ENCODE measurements around the gene RHOJ. TPM values are rescaled to one million over a fixed set of nuclear protein-coding genes. Genes with fewer than 3 reads are reported as not detected.
"Not testable (repeated sequence)": the region's sequence is repeated elsewhere in the genome, so short reads cannot be mapped to it uniquely, and the experiment has no call there.

Gene RHOJ
- polyA plus RNA-seq, 3 donors: 20.5 to 23.5 (median 23.0) TPM

DNA sequence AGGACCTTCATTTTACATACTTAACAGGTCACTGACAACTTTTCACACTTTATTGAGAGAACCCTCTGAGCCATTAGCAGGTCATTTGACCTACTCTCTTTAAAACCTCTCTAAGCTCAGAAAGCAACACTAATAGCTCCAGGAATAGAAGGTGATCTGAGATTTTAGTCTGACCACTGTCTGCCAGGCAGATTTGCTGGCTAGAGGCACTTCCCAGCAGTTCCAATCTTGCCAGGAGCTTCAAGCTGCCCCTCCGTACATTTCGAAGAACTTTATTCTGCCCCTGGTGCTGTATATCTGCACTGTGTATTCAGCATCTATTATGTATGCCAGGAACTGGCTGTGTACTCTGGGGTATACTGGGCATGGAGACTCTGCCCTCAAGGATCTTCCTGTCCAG is 58.2 kb downstream of the RHOJ start:
- DNase-seq (ENCODE audit: low read depth in 3 of 3, low spot score in 2 of 3): no peak

- DNase-seq (ENCODE audit: low read depth in 3 of 3, low spot score in 2 of 3): no peak
These were observed 61.9 kb downstream of the RHOJ start for GRCh38 chr14:63266106-63266505.

DNA sequence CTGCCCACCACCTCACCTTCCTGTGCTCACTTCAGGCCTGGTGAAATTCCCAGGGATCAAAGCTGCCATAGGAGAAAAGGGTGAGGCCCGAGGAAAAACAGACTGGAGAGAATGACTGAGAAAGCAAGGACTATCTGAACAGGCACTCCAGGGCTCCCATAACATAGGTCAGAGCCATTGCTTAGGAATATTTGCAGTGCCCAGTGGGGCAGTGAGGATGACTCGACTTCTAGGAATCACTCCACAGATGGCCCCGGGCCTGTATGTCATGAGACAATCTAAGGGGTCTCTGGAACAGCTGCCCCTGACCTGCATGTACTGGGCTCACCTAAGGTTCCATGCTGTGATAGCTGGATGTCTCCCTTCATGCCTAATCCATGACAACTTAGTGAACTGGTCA is 62.9 kb downstream of the RHOJ start:
- DNase-seq (ENCODE audit: low read depth in 3 of 3, low spot score in 2 of 3): no peak

DNA sequence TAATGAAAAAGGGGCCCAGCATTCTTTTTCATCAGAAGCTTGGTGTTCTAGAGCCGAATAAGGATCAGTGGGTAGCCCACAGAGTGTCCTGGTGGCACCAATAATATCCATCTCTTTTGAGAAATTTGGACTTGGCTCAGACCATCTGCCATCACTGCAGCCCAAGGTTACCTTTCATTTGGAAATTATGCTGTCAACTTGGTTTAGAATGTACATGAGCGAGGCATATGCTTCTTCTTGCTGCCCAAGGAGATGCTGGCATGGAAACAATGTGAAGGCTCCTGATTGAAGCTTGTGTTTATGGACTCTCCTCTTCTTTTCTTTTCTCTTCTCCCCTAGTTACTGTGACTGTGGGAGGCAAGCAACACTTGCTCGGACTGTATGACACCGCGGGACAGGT is 64.5 kb downstream of the RHOJ start:
- no peak for DNase-seq (ENCODE audit: low read depth in 3 of 3, low spot score in 2 of 3)

GRCh38 chr14:63269561-63270225 is 65.5 kb downstream of the RHOJ start:
- DNase-seq (ENCODE audit: low read depth in 3 of 3, low spot score in 2 of 3): no peak

GRCh38 chr14:63273129-63273528 is 68.9 kb downstream of the RHOJ start:
- DNase-seq (ENCODE audit: low read depth in 3 of 3, low spot score in 2 of 3): no peak

DNA sequence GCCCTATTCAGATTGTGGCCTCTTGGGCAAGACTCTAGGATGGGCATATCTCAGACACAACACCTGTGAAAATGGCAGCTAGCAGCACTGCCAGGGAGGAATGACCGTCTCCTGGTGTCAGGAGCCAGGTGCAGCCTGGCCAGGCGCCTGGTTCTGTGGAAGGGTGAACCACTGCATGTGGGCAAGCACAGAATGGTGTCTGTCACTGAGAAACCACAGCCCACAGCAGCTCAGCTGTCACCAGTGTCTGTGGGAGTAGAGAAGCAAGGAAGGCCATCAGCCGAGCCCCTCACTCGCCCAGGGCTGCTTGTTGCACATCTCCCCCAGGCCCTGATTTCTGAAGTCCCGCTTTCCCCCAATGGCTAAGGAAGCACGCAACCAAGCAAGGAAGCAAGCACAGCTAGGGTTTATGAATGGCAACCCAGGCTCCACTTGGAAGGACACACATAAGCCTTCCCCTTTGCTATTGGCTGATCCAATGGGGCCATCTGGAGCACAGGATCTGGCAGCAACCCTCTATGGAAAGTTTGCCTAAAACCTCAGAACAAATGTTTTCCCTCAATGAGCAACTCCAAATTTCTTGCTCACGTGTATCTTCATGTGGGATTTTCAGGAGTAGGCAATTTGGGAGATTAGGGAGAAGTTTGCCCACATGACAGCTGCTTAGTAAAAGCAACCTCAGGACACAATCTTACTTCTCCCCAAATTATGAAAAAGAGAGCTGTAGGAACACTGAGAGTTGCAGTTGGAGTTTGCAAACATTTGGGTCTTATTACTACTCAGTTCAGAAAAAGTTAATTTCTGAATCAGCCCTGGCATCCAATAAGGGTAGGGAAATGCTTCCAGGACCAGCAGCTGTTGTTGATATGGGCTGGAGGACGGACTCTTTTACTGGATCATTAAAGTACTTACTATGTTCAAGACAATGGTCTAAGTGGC is 69.7 kb downstream of the RHOJ start:
- no peak for DNase-seq (ENCODE audit: low read depth in 3 of 3, low spot score in 2 of 3)

GRCh38 chr14:63275611-63276010 is 71.4 kb downstream of the RHOJ start:
- no peak for DNase-seq (ENCODE audit: low read depth in 3 of 3, low spot score in 2 of 3)

GRCh38 chr14:63276016-63276415 is 71.8 kb downstream of the RHOJ start:
- no peak for DNase-seq (ENCODE audit: low read depth in 3 of 3, low spot score in 2 of 3)

GRCh38 chr14:63276492-63277342 is 72.5 kb downstream of the RHOJ start:
- peak; percentile 7 to 20 (median 15) for DNase-seq (ENCODE audit: low read depth in 3 of 3, low spot score in 2 of 3)

DNA sequence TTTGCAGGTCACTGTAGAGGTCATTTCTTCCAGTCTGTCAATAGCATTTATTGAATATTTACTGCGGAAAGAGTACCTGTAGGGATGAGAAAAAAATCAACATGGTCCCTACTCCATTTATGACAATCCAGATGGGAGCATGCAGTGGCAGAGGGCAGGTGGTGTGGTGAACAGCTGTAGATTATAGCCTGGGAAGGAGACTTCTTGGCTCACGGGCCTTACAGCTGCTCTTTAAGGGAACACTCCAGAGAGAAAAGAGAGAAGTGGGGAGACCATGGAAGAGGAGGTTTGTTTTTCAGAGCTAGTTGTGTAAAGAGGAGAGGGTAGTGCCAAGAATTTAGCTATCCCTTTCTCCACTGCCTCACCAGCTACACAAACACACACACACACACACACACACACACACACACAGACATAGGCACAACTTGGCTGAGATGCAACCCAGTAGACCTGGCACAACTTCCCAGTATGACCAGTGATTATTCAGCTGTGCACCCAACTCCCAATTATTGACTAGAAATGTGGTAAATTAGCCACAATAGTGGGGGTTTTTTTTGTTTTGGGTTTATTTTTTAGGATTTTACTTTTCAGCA is 73.4 kb downstream of the RHOJ start:
- no peak for DNase-seq (ENCODE audit: low read depth in 3 of 3, low spot score in 2 of 3)

- not testable (repeated sequence) for DNase-seq (ENCODE audit: low read depth in 3 of 3, low spot score in 2 of 3)
These were observed 75.7 kb downstream of the RHOJ start for GRCh38 chr14:63279933-63280332.

DNA sequence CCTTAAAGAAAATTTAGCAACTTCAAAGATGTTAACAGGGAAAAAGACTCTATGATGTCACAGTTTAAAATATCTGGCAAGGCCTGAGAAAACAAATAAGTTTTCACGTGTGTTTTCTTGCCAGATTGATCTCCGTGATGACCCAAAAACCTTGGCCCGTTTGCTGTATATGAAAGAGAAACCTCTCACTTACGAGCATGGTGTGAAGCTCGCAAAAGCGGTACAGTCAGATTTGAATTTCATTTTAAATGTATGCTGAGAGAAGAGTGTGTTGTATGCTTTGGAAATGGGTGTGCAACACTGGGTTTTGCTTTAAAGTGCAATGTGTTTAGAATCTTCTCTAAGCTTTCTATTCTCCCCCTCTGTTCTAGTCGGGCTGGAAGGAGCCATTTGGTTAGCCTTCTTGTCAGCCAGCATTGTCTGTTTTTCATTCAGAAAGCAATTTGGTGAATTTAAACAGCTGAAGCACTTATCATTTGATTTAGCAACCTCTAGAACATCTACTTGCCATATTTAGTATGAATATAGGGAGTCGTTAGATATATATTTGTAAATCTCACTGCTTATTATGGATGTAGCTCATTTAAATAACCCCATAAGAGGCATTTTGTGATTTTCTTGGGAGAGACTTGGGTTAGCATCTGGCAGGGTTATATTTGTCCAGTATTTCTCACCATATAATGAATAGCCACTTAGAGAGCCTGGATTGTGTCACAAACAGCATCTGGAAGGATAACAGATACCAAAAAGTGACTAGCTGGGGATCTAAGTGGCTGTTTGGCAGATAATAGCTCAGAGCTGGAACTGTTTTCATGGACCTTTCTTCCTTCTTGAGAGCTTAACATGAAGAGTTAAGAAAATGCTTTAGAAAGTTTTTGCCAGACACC is 79.0 kb downstream of the RHOJ start:
- DNase-seq (ENCODE audit: low read depth in 3 of 3, low spot score in 2 of 3): no peak

GRCh38 chr14:63283884-63284248 is 79.6 kb downstream of the RHOJ start:
- DNase-seq (ENCODE audit: low read depth in 3 of 3, low spot score in 2 of 3): no peak

GRCh38 chr14:63286071-63286470 is 81.8 kb downstream of the RHOJ start:
- no peak for DNase-seq (ENCODE audit: low read depth in 3 of 3, low spot score in 2 of 3)

DNA sequence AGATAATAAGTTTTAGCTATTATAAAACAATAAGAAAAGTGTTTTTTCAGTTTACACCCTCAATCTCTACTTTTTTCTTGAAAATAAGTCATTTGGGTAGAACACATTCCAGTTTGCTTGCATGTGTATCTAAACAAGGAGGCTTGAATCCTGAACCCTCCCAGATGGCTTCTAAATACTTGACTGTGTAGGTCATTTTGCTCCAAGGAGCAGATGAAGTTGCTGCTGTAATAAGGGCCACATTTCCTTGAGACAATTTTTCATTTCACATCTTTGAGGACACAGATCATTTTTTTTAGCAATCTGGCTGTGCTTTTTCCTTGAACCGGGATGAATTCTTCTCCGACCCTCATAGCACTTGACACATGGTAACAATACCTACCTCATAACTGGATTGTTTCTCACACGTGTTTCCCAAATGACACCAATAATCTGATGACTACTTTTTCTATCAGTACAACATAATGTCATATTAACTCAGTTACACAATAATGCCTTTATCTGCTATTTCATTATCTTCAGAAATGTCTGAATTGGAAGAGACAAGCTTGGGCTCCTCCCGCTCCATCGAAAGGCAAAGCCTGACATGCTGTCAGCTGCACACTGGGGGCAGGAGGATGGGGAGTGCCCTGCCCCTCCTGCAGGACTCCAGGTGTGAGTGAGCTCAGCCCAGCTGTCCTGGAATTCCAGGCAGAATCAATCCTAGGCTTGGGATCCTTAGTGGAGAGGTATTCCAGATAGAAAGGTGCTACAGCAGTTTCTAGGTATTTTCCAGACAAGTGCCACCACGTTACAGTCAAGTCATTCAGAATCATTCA is 83.6 kb downstream of the RHOJ start:
- no peak for DNase-seq (ENCODE audit: low read depth in 3 of 3, low spot score in 2 of 3)

DNA sequence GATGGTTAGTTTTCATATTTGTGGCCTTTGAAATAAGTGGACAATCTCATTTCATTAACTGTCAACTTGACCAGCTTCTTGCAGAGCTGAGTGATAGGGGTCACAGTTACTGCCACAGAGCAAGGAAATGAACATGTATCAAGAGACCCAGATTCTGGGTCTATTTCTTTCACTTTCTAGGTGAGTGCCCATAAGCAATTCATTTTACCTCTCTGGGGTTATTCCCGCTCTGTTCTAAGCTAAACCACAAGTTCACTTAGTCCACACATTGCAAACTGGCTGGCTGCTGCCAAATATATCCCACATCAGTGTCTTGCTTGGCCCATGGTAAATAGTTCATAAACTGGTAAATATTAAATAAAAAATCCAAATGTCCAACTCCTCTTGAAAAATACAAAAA is 84.6 kb downstream of the RHOJ start:
- DNase-seq (ENCODE audit: low read depth in 3 of 3, low spot score in 2 of 3): no peak

DNA sequence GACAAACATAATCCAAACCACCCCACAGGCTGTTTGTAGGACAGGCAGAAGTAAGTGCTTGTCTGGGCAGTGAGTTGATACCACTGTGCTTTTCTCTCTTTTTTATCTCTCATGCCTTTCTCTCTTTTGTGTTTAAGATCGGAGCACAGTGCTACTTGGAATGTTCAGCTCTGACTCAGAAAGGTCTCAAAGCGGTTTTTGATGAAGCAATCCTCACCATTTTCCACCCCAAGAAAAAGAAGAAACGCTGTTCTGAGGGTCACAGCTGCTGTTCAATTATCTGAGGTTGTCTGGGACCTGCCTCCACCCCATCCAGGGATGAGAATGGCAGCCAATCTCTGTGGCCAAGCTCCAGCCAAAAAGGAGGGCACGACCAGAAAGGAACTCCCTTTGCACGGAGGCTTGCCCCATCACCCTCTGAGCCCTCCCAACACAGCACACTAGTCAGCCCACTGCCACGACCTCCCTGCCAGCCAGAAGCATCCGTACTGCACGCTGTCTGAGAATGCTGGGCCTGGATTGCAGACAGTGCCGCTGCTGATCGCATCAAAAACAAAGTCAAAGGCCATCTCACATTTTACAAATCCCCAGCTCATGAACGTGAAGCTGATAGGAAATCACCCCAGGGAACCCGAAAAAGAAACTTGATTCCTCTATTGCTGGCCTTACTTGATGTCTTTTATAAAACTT is 86.6 kb downstream of the RHOJ start:
- no peak for DNase-seq (ENCODE audit: low read depth in 3 of 3, low spot score in 2 of 3)
